Stimulated activated CD4-positive, alpha-beta T cell treated with anti-CD3 and anti-CD28 coated beads, Interleukin-2, amount 100 ng/mL, for 48 hours (primary cell): ENCODE data around the gene HBG2.

Experiments
- DNase-seq, 2 donors: peaks; one replicate each; pipeline ENCODE4 v3.0.0-alpha.2; 2020

Gene HBG2

GRCh38 chr11:5247472-5248192 is 6.9 kb downstream of the HBG2 start:
- DNase-seq, result no peak

GRCh38 chr11:5246772-5247471 is 7.7 kb downstream of the HBG2 start:
- no peak for DNase-seq

- no peak for DNase-seq
Observed at GRCh38 chr11:5245155-5245554, 9.4 kb downstream of the HBG2 start.

GRCh38 chr11:5243816-5244180 is 10.8 kb downstream of the HBG2 start:
- DNase-seq, result no peak

- DNase-seq, result no peak
Observed at GRCh38 chr11:5242933-5243815, 11.4 kb downstream of the HBG2 start.

GRCh38 chr11:5242208-5242607 is 12.4 kb downstream of the HBG2 start:
- DNase-seq, result no peak

GRCh38 chr11:5241458-5241857 is 13.1 kb downstream of the HBG2 start:
- no peak for DNase-seq

- DNase-seq, result no peak
Observed at GRCh38 chr11:5240458-5240857, 14.1 kb downstream of the HBG2 start.

GRCh38 chr11:5240056-5240455 is 14.5 kb downstream of the HBG2 start:
- DNase-seq, result no peak

- DNase-seq, result no peak
Observed at GRCh38 chr11:5239046-5239445, 15.5 kb downstream of the HBG2 start.

- no peak for DNase-seq
Observed at GRCh38 chr11:5238486-5238885, 16.1 kb downstream of the HBG2 start.

GRCh38 chr11:5237420-5237819 is 17.2 kb downstream of the HBG2 start:
- no peak for DNase-seq

GRCh38 chr11:5235364-5236095 is 19.1 kb downstream of the HBG2 start:
- DNase-seq, result no peak

- DNase-seq, result no peak
Observed at GRCh38 chr11:5234381-5234834, 20.2 kb downstream of the HBG2 start, which contains the start of gene HBD. TSS of gene HBD (minus strand) at chr11:5234483. CDS start at chr11:5234433, 50 bp downstream.

- DNase-seq, result no peak
Observed at GRCh38 chr11:5233307-5233706, 21.3 kb downstream of the HBG2 start.

GRCh38 chr11:5232821-5233220 is 21.8 kb downstream of the HBG2 start:
- DNase-seq, result no peak

GRCh38 chr11:5232176-5232575 is 22.4 kb downstream of the HBG2 start:
- DNase-seq, result no peak

GRCh38 chr11:5231111-5231510 is 23.5 kb downstream of the HBG2 start:
- DNase-seq, result no peak

- DNase-seq, result no peak
Observed at GRCh38 chr11:5230266-5230665, 24.3 kb downstream of the HBG2 start.

- no peak for DNase-seq
Observed at GRCh38 chr11:5229796-5230195, 24.8 kb downstream of the HBG2 start.

- no peak for DNase-seq
Observed at GRCh38 chr11:5229356-5229755, 25.2 kb downstream of the HBG2 start.

GRCh38 chr11:5228124-5228523 is 26.5 kb downstream of the HBG2 start:
- no peak for DNase-seq

- DNase-seq, result no peak
Observed at GRCh38 chr11:5227681-5228080, 26.9 kb downstream of the HBG2 start.
